GM19240 (cell line): ENCODE results near the gene KIF19.

Experiments
- DNase-seq: peaks from one replicate; pipeline ENCODE4 v3.0.0; 2011; ENCODE audit warnings: low spot score; ENCODE audit not compliant: insufficient read length

KIF19 gene

GRCh38 chr17:74339537-74340195 lies 13.6 kb downstream of the KIF19 start:
- no peak for DNase-seq

- DNase-seq: no peak
Measured at GRCh38 chr17:74340470-74341023, 14.5 kb downstream of the KIF19 start.

GRCh38 chr17:74342224-74342623 lies 16.2 kb downstream of the KIF19 start:
- no peak for DNase-seq

- no peak for DNase-seq
Measured at GRCh38 chr17:74343121-74343520, 17.1 kb downstream of the KIF19 start.

GRCh38 chr17:74343526-74344284 lies 17.7 kb downstream of the KIF19 start:
- no peak for DNase-seq

GRCh38 chr17:74344658-74345057 lies 18.6 kb downstream of the KIF19 start:
- DNase-seq: no peak

- DNase-seq: no peak
Measured at GRCh38 chr17:74345433-74346241, 19.6 kb downstream of the KIF19 start.

- no peak for DNase-seq
Measured at GRCh38 chr17:74347646-74348045, 21.6 kb downstream of the KIF19 start.

GRCh38 chr17:74349120-74349519 lies 23.1 kb downstream of the KIF19 start:
- no peak for DNase-seq

- DNase-seq: no peak
Measured at GRCh38 chr17:74350486-74350885, 24.5 kb downstream of the KIF19 start.

- no peak for DNase-seq
Measured at GRCh38 chr17:74351552-74352210, 25.7 kb downstream of the KIF19 start.

- no peak for DNase-seq
Measured at GRCh38 chr17:74353446-74354060, 27.5 kb downstream of the KIF19 start.

GRCh38 chr17:74354123-74354522 lies 28.1 kb downstream of the KIF19 start:
- DNase-seq: peak; percentile 81

- DNase-seq: no peak
Measured at GRCh38 chr17:74354561-74354960, 28.5 kb downstream of the KIF19 start.

GRCh38 chr17:74355065-74355464 lies 29.0 kb downstream of the KIF19 start:
- no peak for DNase-seq

- DNase-seq: no peak
Measured at GRCh38 chr17:74356646-74357465, 30.8 kb downstream of the KIF19 start.

- no peak for DNase-seq
Measured at GRCh38 chr17:74357466-74357809, 31.4 kb downstream of the KIF19 start.

- DNase-seq: no peak
Measured at GRCh38 chr17:74358697-74359096, 32.7 kb downstream of the KIF19 start.

GRCh38 chr17:74359916-74360315 lies 33.9 kb downstream of the KIF19 start:
- no peak for DNase-seq

- DNase-seq: no peak
Measured at GRCh38 chr17:74360899-74361229, 34.8 kb downstream of the KIF19 start.
